Hematopoietic multipotent progenitor cell treated with erythropoietin and hydrocortisone succinate and interleukin-3 and kit ligand, for 6 days (in vitro differentiated cells): ENCODE results near the gene SCRN2.

Experiments used
- DNase-seq: peaks from one replicate; pipeline ENCODE4 v3.0.0-alpha.2; 2015

The SCRN2 gene

DNA sequence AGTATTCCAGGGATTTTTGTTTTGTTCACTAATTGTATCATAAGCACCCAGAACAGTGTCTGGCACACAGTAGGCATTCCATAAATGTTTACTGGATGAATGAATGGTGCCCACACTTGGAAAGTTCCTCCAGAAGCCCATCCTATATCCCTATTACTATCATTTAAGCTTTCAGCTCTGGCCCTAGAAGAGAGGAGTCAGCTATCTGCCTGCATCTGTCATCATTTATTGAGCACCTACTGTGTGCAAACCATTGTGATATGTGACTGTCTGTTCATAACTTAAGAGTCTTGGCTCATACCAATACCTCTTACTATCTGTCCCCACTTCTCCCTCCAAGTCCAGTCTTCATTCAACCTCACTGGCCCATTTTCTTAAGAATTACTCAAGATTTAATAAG, 30.0 kb upstream of the SCRN2 start:
- no peak for DNase-seq

DNA sequence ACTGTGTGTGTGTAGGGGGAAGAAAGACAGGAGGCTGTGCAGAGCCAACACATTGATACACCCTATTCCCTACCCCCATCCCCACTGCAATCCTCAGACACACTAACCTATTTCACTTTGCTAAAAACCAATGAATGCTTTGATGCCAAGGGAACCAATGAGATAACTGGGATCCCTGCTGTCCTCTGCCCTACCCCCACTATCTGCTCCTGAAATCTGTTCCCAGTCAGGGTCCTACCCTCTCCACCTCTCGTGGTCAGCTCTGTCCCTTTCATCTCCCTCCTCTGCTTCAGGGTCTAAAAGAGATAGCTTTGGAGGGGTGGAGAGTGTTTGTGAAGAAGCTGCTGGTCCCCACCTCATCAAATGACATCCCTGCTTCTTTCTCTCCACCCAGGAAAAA, 29.0 kb upstream of the SCRN2 start:
- no peak for DNase-seq

- DNase-seq: no peak
Observed at GRCh38 chr17:47869114-47869513, 28.0 kb upstream of the SCRN2 start.

DNA sequence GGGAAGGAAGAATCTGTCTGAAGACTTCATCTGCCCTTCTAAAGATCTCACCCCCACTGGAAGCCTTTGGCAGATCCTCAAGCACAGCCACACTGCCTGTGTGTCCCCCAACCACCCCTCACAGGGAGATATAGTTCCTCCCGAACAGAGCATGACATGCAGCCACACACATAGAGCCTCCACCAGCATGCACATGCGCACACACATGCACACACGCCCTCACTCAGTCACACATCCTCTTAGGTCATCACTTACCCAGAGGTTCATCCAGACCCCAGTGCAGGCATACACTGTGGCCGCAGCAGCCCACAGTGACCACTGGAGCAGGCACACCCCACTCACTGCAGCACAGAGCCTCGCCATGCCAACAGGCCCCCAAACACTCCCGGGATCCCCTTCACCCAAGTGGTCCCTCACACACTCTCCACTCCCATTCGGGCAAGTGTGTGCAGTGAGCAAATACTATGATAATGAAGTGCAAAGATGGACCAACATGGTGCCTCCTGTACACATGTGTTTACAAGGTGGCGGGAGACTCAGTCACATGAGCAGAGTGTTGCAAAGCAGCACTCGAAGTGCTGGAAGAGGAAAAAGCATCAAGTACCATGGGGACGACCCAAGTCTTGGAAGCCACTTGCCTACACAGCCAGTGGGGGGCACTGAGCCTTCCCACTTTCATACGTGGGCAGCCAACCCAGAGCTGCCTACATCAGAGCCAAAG, 26.9 kb upstream of the SCRN2 start:
- no peak for DNase-seq

DNA sequence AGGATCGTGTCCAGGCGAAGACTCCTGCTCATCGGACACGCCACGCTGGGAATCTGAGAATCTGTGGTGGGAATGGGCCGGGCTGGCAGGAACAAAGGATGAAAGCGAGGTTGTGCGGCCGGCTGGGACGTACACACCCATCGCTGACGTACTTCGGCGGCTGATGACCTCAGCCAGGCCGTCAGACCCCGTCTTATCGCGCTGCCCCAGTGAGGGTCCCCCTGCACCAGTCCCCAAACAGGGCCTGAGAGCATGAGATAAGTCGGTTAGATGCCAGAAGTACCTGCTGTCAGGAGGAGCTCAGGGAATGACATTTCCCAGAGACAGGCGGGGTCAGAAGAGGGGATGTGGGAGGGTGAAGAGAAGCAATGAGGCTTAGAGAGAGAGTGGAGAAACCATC, 25.9 kb upstream of the SCRN2 start:
- DNase-seq: no peak

DNA sequence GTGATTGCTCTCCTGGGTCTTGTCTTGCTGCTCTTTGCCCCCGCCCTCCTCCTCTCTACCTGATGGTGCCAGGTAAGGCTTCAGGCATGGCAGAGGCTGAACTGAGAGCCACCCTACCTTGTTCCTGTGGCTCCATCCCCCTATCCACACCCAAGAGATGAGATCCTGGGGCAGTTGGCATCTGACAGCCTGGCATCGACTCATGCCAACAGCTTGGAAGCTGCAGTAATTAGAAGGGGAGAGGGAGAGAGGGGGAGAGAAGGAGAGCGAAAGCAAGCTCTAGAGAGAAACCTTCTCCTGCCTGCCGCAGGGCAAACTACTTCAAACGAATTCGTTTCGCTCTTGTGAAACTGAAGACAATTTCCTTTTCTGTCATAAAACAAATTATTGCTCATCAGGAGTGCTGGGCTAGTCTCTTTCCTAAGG, 23.7 kb upstream of the SCRN2 start:
- DNase-seq: no peak

DNA sequence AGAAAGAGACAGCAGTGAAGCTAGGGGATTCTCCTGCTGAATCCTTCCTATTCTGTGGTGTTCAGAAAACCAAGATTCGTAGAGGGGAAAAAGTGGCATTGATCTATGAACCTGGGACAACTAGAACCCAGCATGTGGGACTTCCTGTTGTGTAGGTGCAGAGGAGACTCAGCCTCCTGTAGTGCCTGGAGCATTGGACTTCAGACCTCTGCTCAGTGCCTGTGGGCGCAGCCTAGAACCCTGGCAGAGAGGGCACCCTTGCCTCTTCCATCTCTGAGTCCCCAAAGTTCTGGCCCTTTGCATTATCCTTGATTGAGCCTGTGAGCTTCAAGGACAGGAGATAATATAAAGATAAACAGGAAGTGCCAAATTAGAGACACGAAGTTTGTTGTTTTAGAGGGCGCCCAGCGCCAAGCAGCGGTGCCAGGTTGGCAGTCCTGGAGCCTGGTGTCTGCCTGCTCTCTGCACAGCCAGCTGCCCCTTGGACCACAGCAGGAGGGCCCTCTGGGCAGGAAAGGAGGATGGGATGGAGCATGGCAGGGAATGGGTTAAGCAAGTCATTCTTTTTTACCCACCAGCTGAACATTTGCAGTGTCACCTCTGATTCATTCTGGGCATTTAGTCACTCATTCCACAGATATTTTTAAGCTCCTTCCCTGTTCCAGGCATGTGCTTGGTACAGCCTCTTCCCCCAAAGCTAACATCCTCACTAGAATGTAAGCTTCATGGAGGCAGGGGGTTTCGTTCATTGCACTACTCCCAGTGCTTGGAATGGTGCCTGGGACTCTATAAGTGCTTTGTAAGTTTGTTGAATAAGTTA, 21.8 kb upstream of the SCRN2 start:
- DNase-seq: no peak

- DNase-seq: no peak
Observed at GRCh38 chr17:47860386-47860785, 19.3 kb upstream of the SCRN2 start.

DNA sequence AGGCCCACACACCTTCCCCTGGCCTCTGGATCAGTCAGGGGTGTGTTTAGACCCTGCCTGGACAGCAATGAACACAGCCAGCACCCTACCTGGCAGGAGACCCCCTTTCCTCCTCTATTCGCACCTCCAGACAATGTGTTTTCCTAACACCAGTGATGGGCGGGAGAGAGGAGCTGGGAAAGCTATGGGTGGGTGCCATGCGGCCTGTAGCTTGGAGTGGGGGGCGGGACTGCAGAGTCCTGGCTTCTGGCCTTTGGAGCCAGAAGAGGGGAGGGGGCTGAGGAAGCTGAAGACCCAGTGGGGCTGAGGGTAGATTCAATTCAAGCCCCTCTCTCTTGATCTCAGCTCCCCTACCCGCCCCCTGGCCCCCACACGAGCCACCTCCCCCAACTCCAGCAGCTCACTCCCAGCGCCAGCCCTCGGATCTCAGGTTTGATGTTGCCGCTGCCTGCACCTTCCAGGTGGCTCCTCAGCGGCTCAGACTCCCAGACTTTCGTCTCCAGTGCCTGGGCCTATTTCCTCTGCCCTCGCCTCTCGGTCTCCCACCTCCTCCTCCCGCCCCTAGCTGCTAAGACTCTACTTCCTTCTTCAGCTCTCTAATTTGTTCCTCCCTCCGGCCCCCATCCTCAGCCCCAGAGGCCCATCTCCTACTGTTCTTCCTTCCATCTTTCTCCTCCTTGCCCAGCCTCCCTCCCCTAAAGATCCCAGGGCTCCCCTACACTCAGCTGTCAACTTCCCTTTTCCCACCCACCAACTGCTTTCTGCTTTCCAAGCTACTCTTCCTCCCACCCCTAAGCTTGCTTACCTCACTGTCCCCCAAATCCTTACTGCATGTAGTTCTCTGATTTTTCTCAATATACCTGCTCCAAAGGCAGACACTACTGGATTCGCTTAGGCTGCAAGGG, 16.7 kb upstream of the SCRN2 start:
- DNase-seq: no peak

GRCh38 chr17:47856830-47857229, 15.8 kb upstream of the SCRN2 start:
- no peak for DNase-seq

GRCh38 chr17:47855737-47856136, 14.7 kb upstream of the SCRN2 start:
- no peak for DNase-seq

DNA sequence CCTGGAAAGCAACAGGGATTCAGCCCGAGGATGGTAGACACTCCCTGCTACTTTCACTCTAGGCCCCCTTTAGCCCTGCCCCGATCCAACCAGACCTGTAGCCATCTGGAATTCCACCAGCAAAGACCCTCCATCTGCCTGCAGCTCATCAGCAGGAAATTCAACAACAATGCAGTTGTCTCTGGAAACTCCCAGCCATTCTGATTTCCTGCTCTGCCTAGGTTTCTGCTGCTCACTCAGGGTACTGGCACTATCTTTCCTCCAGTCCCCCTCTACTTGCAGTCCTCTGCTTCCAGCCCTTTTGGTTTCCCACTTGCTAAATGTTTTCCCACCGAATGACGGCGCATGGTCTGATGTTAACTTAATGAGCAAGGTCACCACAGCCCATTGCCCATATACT, 12.5 kb upstream of the SCRN2 start:
- DNase-seq: no peak

DNA sequence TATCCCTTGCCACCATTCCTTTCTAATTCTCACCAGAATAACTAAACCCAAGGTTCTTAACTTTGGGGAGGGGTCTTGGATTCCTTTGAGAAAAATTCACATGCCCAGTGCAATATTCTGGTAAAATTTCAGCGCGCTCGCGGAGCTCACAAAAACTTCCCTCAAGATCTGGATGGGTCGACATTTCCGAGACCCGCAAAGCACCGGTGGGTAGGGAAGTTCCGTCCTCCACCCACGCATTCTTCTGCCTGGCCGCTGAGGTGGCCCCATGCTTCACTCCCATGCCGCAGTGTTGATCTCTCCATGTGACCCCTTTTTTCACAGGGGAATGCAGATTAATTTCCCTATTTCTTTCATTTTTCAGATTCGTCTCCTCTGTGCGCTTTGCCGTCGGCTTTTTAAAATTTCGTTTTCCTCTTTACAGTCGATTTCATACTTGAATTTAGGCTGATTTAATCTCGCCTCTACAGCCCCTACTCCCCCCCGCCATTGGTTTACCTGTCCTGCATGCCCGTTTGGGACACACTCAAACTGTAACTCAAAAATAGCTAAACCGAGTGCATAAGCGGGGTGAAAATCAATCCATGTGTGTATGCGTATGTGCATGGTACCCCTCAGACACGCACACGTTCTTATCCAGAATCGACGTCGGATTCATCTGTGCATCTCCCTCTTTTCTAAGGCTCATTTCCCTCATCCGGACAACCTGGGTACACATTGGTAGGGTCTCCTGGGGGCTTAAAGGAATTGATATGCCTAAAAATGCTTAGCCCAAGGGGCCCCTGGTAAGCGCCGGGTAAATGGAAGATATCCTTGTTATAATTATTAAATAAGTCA, 11.3 kb upstream of the SCRN2 start:
- DNase-seq: no peak

- no peak for DNase-seq
Observed at GRCh38 chr17:47851764-47852112, 10.7 kb upstream of the SCRN2 start.

DNA sequence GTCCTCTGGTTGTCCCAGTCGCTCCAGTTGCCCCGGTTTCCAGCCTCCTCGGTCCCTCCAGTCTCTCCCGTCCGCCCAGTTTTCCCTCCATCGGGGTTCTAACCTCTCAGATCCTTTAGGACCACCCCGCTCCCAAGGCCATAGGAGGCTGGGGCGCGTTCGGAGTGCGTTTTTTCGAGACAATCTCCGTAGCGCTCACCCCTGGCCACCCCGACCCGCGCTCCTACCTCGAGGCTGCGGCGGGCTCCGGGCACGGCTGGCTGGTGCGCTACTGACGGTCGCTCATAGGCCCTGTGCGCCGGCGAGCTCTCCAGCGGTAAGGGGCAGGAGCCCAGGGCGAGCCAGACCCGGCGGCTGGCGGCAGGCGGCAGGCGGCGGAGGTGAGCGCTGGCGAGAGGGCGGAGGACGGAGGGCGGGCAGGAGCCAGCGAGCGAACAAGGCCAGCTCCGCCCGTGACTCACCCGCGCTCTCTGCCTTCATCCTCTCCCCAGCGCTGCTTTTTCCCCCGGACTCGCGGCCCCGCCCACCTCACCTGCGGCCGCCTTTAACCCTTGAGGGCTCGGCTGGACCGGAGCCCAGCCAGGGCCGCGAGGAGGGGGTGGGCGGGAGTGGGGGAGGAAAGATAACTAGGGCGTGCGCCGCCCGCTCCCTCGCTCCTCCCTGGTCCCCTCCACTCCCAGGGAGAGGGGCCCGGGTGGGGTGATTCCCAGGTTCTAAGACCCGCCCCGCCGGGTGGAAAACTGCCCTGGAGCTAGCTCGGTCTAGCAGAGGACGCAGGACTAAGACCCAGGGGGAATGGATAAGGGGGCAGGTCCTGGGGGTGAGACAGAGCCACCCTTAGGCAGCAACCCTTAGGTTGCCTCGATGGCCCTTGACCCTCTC, 9.9 kb upstream of the SCRN2 start, which contains the start of gene SP6:
Gene SP6, minus strand, starts transcription at position 472 of the 882 bp plus-strand sequence. CDS start 2,734 bp downstream, outside the sequence.
- peak; percentile 68 for DNase-seq

GRCh38 chr17:47850373-47850691, 9.3 kb upstream of the SCRN2 start:
- DNase-seq: no peak

DNA sequence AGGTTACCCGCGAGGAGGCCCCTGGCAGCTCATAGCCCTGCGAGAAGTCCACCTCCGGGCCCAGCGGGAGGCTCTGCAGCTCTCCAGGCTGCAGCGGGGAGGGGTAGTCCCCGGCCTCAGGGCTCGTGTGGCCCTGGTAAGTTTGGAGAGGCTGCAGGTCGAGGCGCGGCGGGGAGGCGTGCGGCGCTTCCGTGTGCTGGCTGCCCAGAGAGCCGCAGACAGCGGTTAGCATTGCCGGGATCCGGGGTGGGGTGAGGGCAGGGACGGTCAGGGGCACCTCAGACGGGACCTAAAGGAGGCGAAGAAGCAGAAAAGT, 7.1 kb upstream of the SCRN2 start:
- DNase-seq: no peak

DNA sequence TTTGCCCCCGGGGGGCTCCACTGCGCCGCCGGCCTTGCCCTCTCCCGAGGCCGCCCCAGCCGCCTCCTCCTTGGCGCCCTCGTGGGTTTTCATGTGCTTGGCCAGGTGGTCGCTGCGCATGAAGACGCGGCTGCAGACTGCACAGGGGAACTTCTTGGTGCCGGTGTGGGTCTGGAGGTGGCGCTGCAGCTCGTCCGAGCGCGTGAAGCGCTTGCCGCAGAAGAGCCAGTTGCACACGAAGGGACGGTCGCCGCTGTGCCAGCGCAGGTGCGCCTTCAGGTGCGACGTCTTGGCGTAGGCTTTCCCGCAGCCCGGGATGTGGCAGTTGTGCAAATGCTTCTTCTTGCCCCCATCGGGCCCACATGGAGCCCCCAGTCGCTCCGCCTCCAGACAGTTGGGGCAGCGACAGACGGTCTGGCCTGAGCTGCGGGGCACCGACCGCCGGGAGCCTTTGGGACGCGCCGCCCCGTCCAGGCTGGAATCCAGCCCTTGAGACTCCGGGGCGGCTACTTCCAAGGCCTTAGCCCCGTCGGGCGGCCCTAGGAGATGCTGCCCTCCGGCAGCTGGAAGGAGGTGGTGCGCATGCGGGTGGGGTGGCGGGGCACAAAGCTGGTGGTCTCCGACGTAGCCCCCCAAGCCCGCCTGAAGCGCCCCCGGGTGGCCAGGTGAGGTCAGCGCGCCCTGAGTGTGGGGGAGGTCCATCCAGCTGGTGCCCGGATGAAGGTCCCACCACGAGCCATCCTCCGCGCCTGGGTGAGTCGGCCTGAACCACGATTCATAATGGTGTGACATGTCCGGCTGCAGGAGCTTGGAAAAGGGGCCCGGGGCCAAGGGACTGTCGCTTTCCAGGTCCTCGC, 6.5 kb upstream of the SCRN2 start:
- DNase-seq: peak; percentile 47

GRCh38 chr17:47846716-47847340, 5.8 kb upstream of the SCRN2 start:
- DNase-seq: no peak

GRCh38 chr17:47845716-47846075, 4.6 kb upstream of the SCRN2 start:
- DNase-seq: no peak
